ENCODE measurements around the gene CASKIN1. TPM values are rescaled to one million over a fixed set of nuclear protein-coding genes. Genes with fewer than 3 reads are reported as not detected.

Gene CASKIN1
- total and polyA plus RNA-seq, 2 experiments from 2014 or later = 1.0 to 6.2 TPM

DNA sequence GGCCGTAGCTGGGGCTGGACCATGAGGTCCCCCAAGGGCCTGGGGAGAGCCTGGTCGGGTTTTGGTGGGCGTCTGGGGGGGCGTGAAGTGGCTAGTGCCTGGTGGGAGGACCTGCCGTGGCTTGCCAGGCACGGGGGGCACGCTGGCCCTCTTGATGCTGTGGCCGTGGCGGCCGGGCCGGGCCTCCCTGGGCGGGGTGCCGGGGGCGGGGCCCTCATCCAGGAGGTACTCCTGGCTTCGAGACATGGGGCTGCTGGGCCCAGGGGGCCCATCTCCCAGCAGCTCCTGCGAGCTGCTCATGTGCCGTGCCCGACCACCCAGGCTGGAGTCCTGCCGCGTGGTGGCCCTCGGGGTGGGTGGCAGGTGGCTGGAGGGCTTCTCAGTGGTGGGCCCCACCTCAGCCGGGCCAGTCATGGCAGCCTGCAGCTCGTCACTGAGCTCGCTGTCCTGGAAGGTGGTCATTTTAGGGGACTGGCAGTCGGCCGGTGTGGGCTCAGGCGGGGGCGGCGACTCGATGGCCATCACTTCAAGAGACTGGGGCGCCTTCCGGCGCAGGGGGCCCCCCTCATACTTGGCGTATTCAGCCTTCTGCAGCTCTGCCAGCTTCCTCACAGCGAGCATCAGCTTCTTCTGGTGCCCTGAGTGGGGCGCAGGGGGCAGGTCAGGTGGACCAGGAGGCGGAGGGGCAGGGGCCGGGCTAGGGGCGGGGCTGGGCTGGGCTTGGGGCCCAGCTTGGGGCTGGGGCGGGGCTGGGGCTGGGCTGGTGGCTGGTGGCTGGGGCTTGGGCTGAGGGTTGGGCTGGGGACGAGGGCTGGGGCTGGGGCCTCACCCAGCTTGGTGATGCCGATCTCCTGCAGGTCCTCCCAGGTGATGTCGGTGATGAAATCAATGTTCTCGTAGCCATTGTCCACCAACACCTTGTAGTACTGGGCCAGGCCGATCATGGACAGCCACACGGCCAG is 15.2 kb downstream of the CASKIN1 start (continued):
- TF ChIP-seq ZNF462 (CRISPR knock-in tag; IDR thresholded peaks at IDR 0.05) = no peak

GRCh38 chr16:2180461-2180860 is 15.9 kb downstream of the CASKIN1 start:
- H2AFZ ChIP-seq = no peak overlapping the region
- TF ChIP-seq EZH2 (IDR thresholded peaks at IDR 0.05; ENCODE audit: low read depth, unreplicated experiment) (no peak), POLR2AphosphoS5 (IDR thresholded peaks at IDR 0.05; ENCODE audit: low read depth) (no peak), ZNF114 (CRISPR knock-in tag; IDR thresholded peaks at IDR 0.05) (no peak), ZNF462 (CRISPR knock-in tag; IDR thresholded peaks at IDR 0.05) (no peak)

More at GRCh38 chr16:2180461-2180860, 15.9 kb downstream of the CASKIN1 start:
- Mint-ChIP-seq H3K4me3 (no peak overlapping the region), H3K27ac (no peak overlapping the region), H3K9me3 (no peaks in the 10 kb centered on the region), H3K4me1 (peaks cover 6% of the 10 kb centered on the region), H3K27me3 (ENCODE audit: insufficient read depth, low read depth, poor library complexity) (peaks cover 20% of the 10 kb centered on the region), H3K36me3 (ENCODE audit: low read depth) (peaks cover 12% of the 10 kb centered on the region)
- Histone ChIP-seq H3F3A (replicated peaks; ENCODE audit: low read depth) (0 out of 2 replicates have a peak, but pooled peaks cover 18% of the 10 kb centered on the region), H3K4me1 (ENCODE audit: insufficient read depth) (no peaks in the 10 kb centered on the region), H3K36me3 (ENCODE audit: insufficient read depth) (no peaks in the 10 kb centered on the region), H3K27me3 (ENCODE audit: insufficient read depth) (no peaks in the 10 kb centered on the region), H3K4me3 (no peak overlapping the region), H3K79me2 (replicated peaks; ENCODE audit: insufficient read depth) (no peaks in the 10 kb centered on the region), H3K9me2 (ENCODE audit: insufficient read depth) (no peaks in the 10 kb centered on the region), H3K27ac (ENCODE audit: low read depth) (no peak overlapping the region), H4K20me1 (replicated peaks; ENCODE audit: insufficient read depth) (no peaks in the 10 kb centered on the region; the same call in 1 of the 2 replicates), H3K4me2 (no peak overlapping the region)
- DNase-seq (ENCODE audit: low spot score) (no peak), ATAC-seq (peak; percentile 3; the same call in 2 of the 3 replicates)

Data from GM23338 (cell line).